GM21717 (cell line): ENCODE results near the gene COG5.

Experiments
- ATAC-seq: cut with Tn5 transposase; IDR thresholded peaks from one replicate; pipeline ENCODE4 v1.9.1; 2021; ENCODE audit warnings: mild to moderate bottlenecking, moderate library complexity; ENCODE audit not compliant: unreplicated experiment

COG5 gene

GRCh38 chr7:107464666-107465226 lies 99.0 kb downstream of the COG5 start:
- ATAC-seq: no peak

- no peak for ATAC-seq
These were observed 100.3 kb downstream of the COG5 start for GRCh38 chr7:107463139-107464078.

- no peak for ATAC-seq
These were observed 101.7 kb downstream of the COG5 start for GRCh38 chr7:107461938-107462533.

GRCh38 chr7:107453388-107453787 lies 110.3 kb downstream of the COG5 start:
- ATAC-seq: no peak

- no peak for ATAC-seq
These were observed 112.8 kb downstream of the COG5 start for GRCh38 chr7:107450970-107451369.

- ATAC-seq: no peak
These were observed 116.7 kb downstream of the COG5 start for GRCh38 chr7:107446988-107447387.

GRCh38 chr7:107446531-107446930 lies 117.2 kb downstream of the COG5 start:
- ATAC-seq: no peak

- no peak for ATAC-seq
These were observed 121.0 kb downstream of the COG5 start for GRCh38 chr7:107442678-107443077.

- ATAC-seq: no peak
These were observed 121.9 kb downstream of the COG5 start for GRCh38 chr7:107441581-107442422.

GRCh38 chr7:107439025-107439424 lies 124.7 kb downstream of the COG5 start:
- ATAC-seq: no peak

GRCh38 chr7:107435749-107436148 lies 128.0 kb downstream of the COG5 start:
- ATAC-seq: no peak

- ATAC-seq: no peak
These were observed 131.5 kb downstream of the COG5 start for GRCh38 chr7:107432261-107432660.

- no peak for ATAC-seq
These were observed 133.7 kb downstream of the COG5 start for GRCh38 chr7:107430057-107430456.

GRCh38 chr7:107428642-107429041 lies 135.1 kb downstream of the COG5 start:
- ATAC-seq: no peak

GRCh38 chr7:107427462-107427861 lies 136.3 kb downstream of the COG5 start:
- no peak for ATAC-seq

- ATAC-seq: no peak
These were observed 149.5 kb downstream of the COG5 start for GRCh38 chr7:107414198-107414597.

GRCh38 chr7:107408349-107408748 lies 155.4 kb downstream of the COG5 start:
- ATAC-seq: no peak

GRCh38 chr7:107405559-107405958 lies 158.2 kb downstream of the COG5 start:
- no peak for ATAC-seq

- no peak for ATAC-seq
These were observed 158.8 kb downstream of the COG5 start for GRCh38 chr7:107404740-107405537.

- ATAC-seq: no peak
These were observed 165.6 kb downstream of the COG5 start for GRCh38 chr7:107398161-107398560.
